GM12878 (cell line): ENCODE measurements around the gene NPAS3. TPM values are rescaled to one million over a fixed set of nuclear protein-coding genes. Genes with fewer than 3 reads are reported as not detected.

ENCODE experiments used
- ATAC-seq: fragments of 200-7000 bp; cut with Tn5 transposase; 3 replicates; pipeline ENCODE4 v1.9.1; 2020; ENCODE audit warnings: mild to moderate bottlenecking, moderate library complexity
- BruUV-seq: library from RNA; stranded (reverse); fragments of 400-500 nt; replicated peaks from 2 replicates; lab custom pipeline; 2021; lab: Mats Ljungman, UMichigan
- CTCF ChIA-PET: fragments of 300-600 bp; sonication (Branson Sonifier 250); formaldehyde crosslinking; extraction: SDS; loops from one replicate; lab custom pipeline; 2021; ENCODE audit warnings: inconsistent platforms; lab: Yijun Ruan, JAX
- POLR2A ChIA-PET: fragments of 350-600 bp; formaldehyde crosslinking; extraction: SDS; loops from one replicate; lab custom pipeline; 2021; ENCODE audit warnings: inconsistent platforms; lab: Charles Lee
- RAD21 ChIA-PET: fragments of 300-600 bp; sonication (Branson Sonifier 250); formaldehyde crosslinking; loops from one replicate; lab custom pipeline; 2023; ENCODE audit warnings: antibody characterized with exemption; ENCODE audit not compliant: unreplicated experiment; lab: Charles Lee
- SMC1A ChIA-PET: fragments of 300-600 bp; sonication (Branson Sonifier 250); formaldehyde crosslinking; loops from one replicate; lab custom pipeline; 2023; ENCODE audit not compliant: unreplicated experiment, uncharacterized antibody; lab: Charles Lee
- DNase-seq: peaks from one replicate; pipeline ENCODE4 v3.0.0-alpha.2; 2011; ENCODE audit warnings: low read depth, low spot score
- FAIRE-seq: peaks from 3 replicates; lab custom pipeline; 2011; peaks lifted over from hg19 to GRCh38; lab: Jason Lieb, UNC
- H2AFZ ChIP-seq: 2 replicates; pipeline ENCODE4 v1.6.0; 2011; ENCODE audit warnings: low read depth, low read length, control low read depth; ENCODE audit not compliant: control insufficient read depth
- H3K27ac ChIP-seq: 2 replicates; pipeline ENCODE4 v1.5.1; 2011; ENCODE audit warnings: control low read depth; ENCODE audit not compliant: control insufficient read depth, insufficient read depth
- H3K27me3 ChIP-seq, 2 experiments: replicated peaks in 1 of 2; 2 replicates each; pipeline versions ENCODE4 v1.6.0 to v1.6.1; 2011; ENCODE audit warnings: low read length in 1 of 2; ENCODE audit not compliant: control insufficient read depth in 2 of 2, insufficient read depth in 2 of 2
- H3K36me3 ChIP-seq, 2 experiments: 2 replicates each; pipeline ENCODE4 v1.5.1; 2011; ENCODE audit warnings: low read length in 1 of 2; ENCODE audit not compliant: control insufficient read depth in 2 of 2, insufficient read depth in 2 of 2
- H3K4me1 ChIP-seq: 2 replicates; pipeline ENCODE4 v1.6.1; 2011; ENCODE audit warnings: mild to moderate bottlenecking, low read length, moderate library complexity, mixed read lengths; ENCODE audit not compliant: control insufficient read depth, insufficient read depth
- H3K4me2 ChIP-seq: 2 replicates; pipeline ENCODE4 v1.6.0; 2011; ENCODE audit warnings: control low read depth; ENCODE audit not compliant: control insufficient read depth, insufficient read depth
- H3K4me3 ChIP-seq: fragments of 200-600 bp; sonication (generic); 2 replicates; pipeline ENCODE4 v1.5.1; 2016
- H3K79me2 ChIP-seq: 2 replicates; pipeline ENCODE4 v1.6.0; 2011; ENCODE audit warnings: low read length; ENCODE audit not compliant: control insufficient read depth, insufficient read depth
- H3K9ac ChIP-seq: 2 replicates; pipeline ENCODE4 v1.8.0; 2011; ENCODE audit warnings: low read length, control low read depth, mixed read lengths; ENCODE audit not compliant: control insufficient read depth, insufficient read depth
- H3K9me3 ChIP-seq: replicated peaks from 3 replicates; pipeline ENCODE4 v1.5.1; 2011; ENCODE audit warnings: mild to moderate bottlenecking, low read length; ENCODE audit not compliant: control insufficient read depth, insufficient read depth
- H4K20me1 ChIP-seq: 2 replicates; pipeline ENCODE4 v1.6.0; 2011; ENCODE audit not compliant: control insufficient read depth, insufficient read depth
- ATF7 ChIP-seq: fragments of 450-650 bp; IDR thresholded peaks from 2 replicates; pipeline ENCODE4 v1.6.1; 2016; ENCODE audit warnings: low read depth, mild to moderate bottlenecking
- BHLHE40 ChIP-seq, 2 experiments: fragments of 450-650 bp in 1 of 2; IDR thresholded peaks; 2 replicates each; pipeline ENCODE4 v1.6.1; 2011 to 2017; ENCODE audit warnings: low read depth in 2 of 2, borderline replicate concordance in 1 of 2, improper control_type of control experiment in 1 of 2, low read length in 1 of 2, mild to moderate bottlenecking in 1 of 2
- BMI1 ChIP-seq: fragments of 450-650 bp; IDR thresholded peaks from 2 replicates; pipeline ENCODE4 v1.6.1; 2016; ENCODE audit warnings: mild to moderate bottlenecking, moderate library complexity, borderline replicate concordance
- DPF2 ChIP-seq: fragments of 450-650 bp; IDR thresholded peaks from 2 replicates; pipeline ENCODE4 v1.6.1; 2017; ENCODE audit warnings: mild to moderate bottlenecking
- EP300 ChIP-seq, 2 experiments: fragments of 150-350 bp in 1 of 2; IDR thresholded peaks; 2 replicates each; pipeline ENCODE4 v1.6.1; 2011 to 2012; ENCODE audit warnings: low read depth in 2 of 2, low read length in 2 of 2, borderline replicate concordance in 1 of 2, improper control_type of control experiment in 1 of 2, inconsistent platforms in 1 of 2; ENCODE audit not compliant: control insufficient read depth in 1 of 2
- GATAD2B ChIP-seq: fragments of 450-650 bp; conservative IDR thresholded peaks from 2 replicates; pipeline ENCODE4 v1.6.1; 2017; ENCODE audit warnings: low read depth, mild to moderate bottlenecking, moderate library complexity
- HDAC6 ChIP-seq: fragments of 200-600 bp; sonication (generic); IDR thresholded peaks from one replicate; pipeline ENCODE4 v1.8.0; 2017; ENCODE audit warnings: antibody characterized with exemption; ENCODE audit not compliant: unreplicated experiment
- IKZF1 ChIP-seq: fragments of 450-650 bp; conservative IDR thresholded peaks from 2 replicates; pipeline ENCODE4 v1.6.1; 2017; ENCODE audit warnings: antibody characterized with exemption, mild to moderate bottlenecking
- JUND ChIP-seq: IDR thresholded peaks from 2 replicates; pipeline ENCODE4 v1.6.1; 2012; ENCODE audit warnings: low read depth, mild to moderate bottlenecking, low read length, improper control_type of control experiment, moderate library complexity
- MEF2A ChIP-seq: IDR thresholded peaks from 2 replicates; pipeline ENCODE4 v1.6.1; 2011; ENCODE audit warnings: low read depth, mild to moderate bottlenecking, low read length, moderate library complexity; ENCODE audit not compliant: insufficient read depth
- MEF2B ChIP-seq: fragments of 450-650 bp; IDR thresholded peaks from 2 replicates; pipeline ENCODE4 v1.6.1; 2018; ENCODE audit warnings: mild to moderate bottlenecking, moderate library complexity; ENCODE audit not compliant: partially characterized antibody, poor library complexity, severe bottlenecking
- NR2F1 ChIP-seq: fragments of 450-650 bp; conservative IDR thresholded peaks from 2 replicates; pipeline ENCODE4 v1.6.1; 2017; ENCODE audit warnings: mild to moderate bottlenecking
- SRF ChIP-seq, 2 experiments: IDR thresholded peaks; 2 replicates each; pipeline ENCODE4 v1.6.1; 2011; ENCODE audit warnings: low read depth in 2 of 2, low read length in 2 of 2, mild to moderate bottlenecking in 1 of 2, moderate library complexity in 1 of 2
- TBL1XR1 ChIP-seq: IDR thresholded peaks from 2 replicates; pipeline ENCODE4 v1.6.1; 2012; ENCODE audit warnings: low read depth, low read length, improper control_type of control experiment
- WGBS: methylation state at CpG from one replicate; pipeline ENCODE4 v1.1.6; 2016; ENCODE audit warnings: low lambda C conversion rate; ENCODE audit not compliant: insufficient replicate concordance, insufficient coverage; ENCODE audit errors: missing lambda C conversion rate; 5-methylcytosine and 5-hydroxymethylcytosine counted together
- in situ Hi-C: fragments of 300-500 bp; cut with MboI; formaldehyde crosslinking; loops from 9 replicates; pipeline ENCODE4 v1.14.3; 2018; ENCODE audit warnings: mixed read lengths
- intact Hi-C: fragments of 100-400 bp; cut with micrococcal nuclease; formaldehyde crosslinking; loops from one replicate; pipeline ENCODE4 v1.14.2; 2022; ENCODE audit not compliant: unreplicated experiment
- polyA plus RNA-seq, 11 experiments: library from polyadenylated mRNA; depleted of rRNA in 4 of 11; unstranded in 6 of 11; stranded (reverse) in 5 of 11; fragments of >200 nt; fragmentation: Nextera tagmentation in 4 of 11; fragmentation: Illumina TruSeq in 1 of 11; extraction: Ambion mirVana in 4 of 11; extraction: Trizol in 1 of 11; gene quantifications; 1 replicate in 1 of 11; 2 replicates in 10 of 11; pipeline versions ENCODE4 v1.2.1 to v1.2.3, GENCODE V29; 2011 to 2016; ENCODE audit warnings: inconsistent platforms in 2 of 11, missing spikeins in 2 of 11, low read depth in 1 of 11
- total RNA-seq, 4 experiments: library from RNA; depleted of rRNA in 3 of 4; stranded (reverse); fragments of >200 nt in 3 of 4; fragmentation: Illumina TruSeq in 1 of 4; extraction: Trizol in 1 of 4; gene quantifications; 2 replicates each; pipeline versions ENCODE4 v1.2.1 to v1.2.3, GENCODE V29; 2013 to 2021
- TF ChIP-seq, protein P1 (sequence below): fragments of 450-650 bp; formaldehyde crosslinking; IDR thresholded peaks from 2 replicates; pipeline ENCODE4 v1.4.0; 2020; ENCODE audit warnings: mild to moderate bottlenecking, moderate library complexity

Gene NPAS3
- total and polyA plus RNA-seq, 10 of the 15 experiments (the other 5 are each of a cell fraction or from before 2014, with no cell fraction given) = under 0.01 to 2.7 (median 0.03) TPM; not detected in 6

DNA sequence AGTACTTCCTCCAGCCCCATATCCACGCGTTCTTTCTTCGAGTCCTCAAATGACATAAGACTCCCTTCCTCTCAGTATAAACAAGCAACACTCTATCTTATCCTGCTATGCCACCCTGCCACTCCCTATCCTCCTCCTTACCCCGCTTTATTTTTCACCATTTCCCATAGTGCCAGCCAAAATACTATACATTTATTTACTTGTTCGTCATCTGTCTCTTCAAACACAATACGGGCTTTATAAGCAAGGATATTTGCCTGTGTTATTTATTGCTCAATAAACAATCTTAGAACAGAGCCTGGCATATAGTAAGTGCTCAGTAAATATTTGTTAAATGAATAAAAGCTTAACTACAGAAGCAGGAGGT, 567.3 kb downstream of the NPAS3 start (continued):
- TF ChIP-seq JUND (no peak), TBL1XR1 (no peak), DPF2 (no peak), SRF (IDR thresholded peaks at IDR 0.05; ENCODE audit: low read depth in 2 of 2, low read length in 2 of 2) (no peak)
- TF ChIP-seq, protein P1, sequence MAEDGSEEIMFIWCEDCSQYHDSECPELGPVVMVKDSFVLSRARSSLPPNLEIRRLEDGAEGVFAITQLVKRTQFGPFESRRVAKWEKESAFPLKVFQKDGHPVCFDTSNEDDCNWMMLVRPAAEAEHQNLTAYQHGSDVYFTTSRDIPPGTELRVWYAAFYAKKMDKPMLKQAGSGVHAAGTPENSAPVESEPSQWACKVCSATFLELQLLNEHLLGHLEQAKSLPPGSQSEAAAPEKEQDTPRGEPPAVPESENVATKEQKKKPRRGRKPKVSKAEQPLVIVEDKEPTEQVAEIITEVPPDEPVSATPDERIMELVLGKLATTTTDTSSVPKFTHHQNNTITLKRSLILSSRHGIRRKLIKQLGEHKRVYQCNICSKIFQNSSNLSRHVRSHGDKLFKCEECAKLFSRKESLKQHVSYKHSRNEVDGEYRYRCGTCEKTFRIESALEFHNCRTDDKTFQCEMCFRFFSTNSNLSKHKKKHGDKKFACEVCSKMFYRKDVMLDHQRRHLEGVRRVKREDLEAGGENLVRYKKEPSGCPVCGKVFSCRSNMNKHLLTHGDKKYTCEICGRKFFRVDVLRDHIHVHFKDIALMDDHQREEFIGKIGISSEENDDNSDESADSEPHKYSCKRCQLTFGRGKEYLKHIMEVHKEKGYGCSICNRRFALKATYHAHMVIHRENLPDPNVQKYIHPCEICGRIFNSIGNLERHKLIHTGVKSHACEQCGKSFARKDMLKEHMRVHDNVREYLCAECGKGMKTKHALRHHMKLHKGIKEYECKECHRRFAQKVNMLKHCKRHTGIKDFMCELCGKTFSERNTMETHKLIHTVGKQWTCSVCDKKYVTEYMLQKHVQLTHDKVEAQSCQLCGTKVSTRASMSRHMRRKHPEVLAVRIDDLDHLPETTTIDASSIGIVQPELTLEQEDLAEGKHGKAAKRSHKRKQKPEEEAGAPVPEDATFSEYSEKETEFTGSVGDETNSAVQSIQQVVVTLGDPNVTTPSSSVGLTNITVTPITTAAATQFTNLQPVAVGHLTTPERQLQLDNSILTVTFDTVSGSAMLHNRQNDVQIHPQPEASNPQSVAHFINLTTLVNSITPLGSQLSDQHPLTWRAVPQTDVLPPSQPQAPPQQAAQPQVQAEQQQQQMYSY (CRISPR knock-in tag) = no peak

DNA sequence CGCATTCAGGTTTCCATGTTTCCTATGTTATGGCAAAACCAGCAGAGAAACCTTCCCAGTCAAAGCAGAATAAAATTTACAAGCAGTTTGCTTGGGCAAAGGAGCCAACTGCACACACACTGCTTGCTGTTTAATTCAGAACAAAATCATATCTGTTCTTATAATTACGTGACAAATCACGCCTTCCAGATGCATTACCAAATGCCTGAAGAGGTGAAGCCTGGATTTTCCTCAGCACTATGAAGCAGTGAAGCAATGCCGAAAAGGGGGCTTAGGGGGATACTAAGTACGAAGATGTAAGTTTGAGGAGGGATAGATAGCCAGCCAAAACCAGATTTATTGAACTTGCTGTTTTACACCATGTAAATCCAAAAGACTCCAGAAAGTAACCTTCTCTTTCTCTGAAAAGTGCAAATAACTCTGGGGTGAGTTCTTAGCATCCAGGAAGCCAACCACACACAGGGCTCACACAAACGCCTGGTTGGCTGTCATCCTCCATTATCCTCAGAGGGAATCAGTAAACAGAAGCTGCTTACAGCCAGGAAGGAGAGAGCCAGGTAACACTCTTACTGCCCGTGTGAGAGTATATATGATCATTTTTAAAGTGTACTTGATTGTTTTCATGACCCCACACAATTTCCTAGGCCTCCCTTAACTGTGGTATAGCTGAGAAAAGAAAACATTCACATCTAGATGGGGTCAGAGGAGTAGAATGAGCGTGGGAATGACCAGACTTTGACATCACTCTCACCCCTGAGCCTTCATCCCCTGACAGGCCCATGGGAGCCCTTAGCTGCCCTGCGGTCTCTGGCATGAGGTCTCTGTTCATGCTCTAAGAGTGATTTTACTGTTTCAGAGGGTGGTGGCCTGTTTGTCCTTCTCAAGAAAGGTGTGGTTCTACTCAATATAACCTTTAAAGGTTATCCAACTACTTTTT, 569.7 kb downstream of the NPAS3 start:
- H3K4me3 ChIP-seq = no peak overlapping the region
- no peaks in the 10 kb centered on the region; a peak in 1 of 4 replicates for H3K27me3 ChIP-seq
- H3K27ac ChIP-seq = no peak overlapping the region
- ChIA-PET SMC1A (interaction anchor here (0.5 to 14.2 kb wide), 20 partner anchors 9 to 746 kb away, joined by 3 to 298 read pairs (median 6); no protein-coding TSS in a partner anchor), RAD21 (interaction anchor here (0.9 to 8.8 kb wide), 14 partner anchors 11 to 284 kb away, joined by 3 to 209 read pairs (median 26); no protein-coding TSS in a partner anchor), POLR2A (interaction anchor here (1.3 to 7.5 kb wide), 6 partner anchors 9 to 56 kb away, joined by 3 to 101 read pairs (median 6); no protein-coding TSS in a partner anchor), CTCF (interaction anchor here (0.9 to 8.3 kb wide), 7 partner anchors 7 to 284 kb away, joined by 3 to 138 read pairs (median 15); no protein-coding TSS in a partner anchor)
- FAIRE-seq (no peak), ATAC-seq (peak; percentile 61), DNase-seq (no peak)
- 28% methylated on average over 9 of the region's 9 CpGs for WGBS
- no peaks in the 10 kb centered on the region for H3K79me2 ChIP-seq
- no peak overlapping the region for H3K9ac ChIP-seq
- H3K36me3 ChIP-seq = no peaks in the 10 kb centered on the region
- no peak overlapping the region for H2AFZ ChIP-seq
- in situ Hi-C loops = no loop called here
- no TSS peak for BruUV-seq
- no peaks in the 10 kb centered on the region for H4K20me1 ChIP-seq
- H3K9me3 ChIP-seq = no peaks in the 10 kb centered on the region
- no peak overlapping the region for H3K4me2 ChIP-seq
- intact Hi-C loops = no loop called here
- H3K4me1 ChIP-seq = no peaks in the 10 kb centered on the region
- no peak for TF ChIP-seq HDAC6
- TF ChIP-seq GATAD2B = peak; percentile 87
- TF ChIP-seq BHLHE40 (IDR thresholded peaks at IDR 0.05; ENCODE audit: borderline replicate concordance in 1 of 2, low read depth in 2 of 2, low read length in 1 of 2) = peak in 1 of 2 experiments; percentile 16; a peak in 1 of 4 replicates
- 0 out of 2 replicates have a peak, but pooled peaks have one; percentile 1 for TF ChIP-seq IKZF1
- no peak for TF ChIP-seq BMI1
- 0 out of 2 replicates have a peak, but pooled peaks have one; percentile 27 for TF ChIP-seq NR2F1
- peak; percentile 65 for TF ChIP-seq ATF7
- peak; percentile 98 for TF ChIP-seq MEF2B
- no peak for TF ChIP-seq MEF2A
- 0 out of 4 replicates have a peak, but pooled peaks of 1 of the 2 experiments have one; percentile 17 for TF ChIP-seq EP300 (IDR thresholded peaks at IDR 0.05; ENCODE audit: borderline replicate concordance in 1 of 2, control insufficient read depth in 1 of 2, low read depth in 2 of 2, low read length in 2 of 2)
